ENCODE data around the gene AHNAK2.
"Not testable (repeated sequence)": the region's sequence is repeated elsewhere in the genome, so short reads cannot be mapped to it uniquely, and the experiment has no call there.

Gene AHNAK2

GRCh38 chr14:104953896-104954656 lies 24.1 kb downstream of the AHNAK2 start:
- DNase-seq (ENCODE audit: low spot score), result no peak

GRCh38 chr14:104953097-104953496 lies 25.1 kb downstream of the AHNAK2 start:
- DNase-seq (ENCODE audit: low spot score), result no peak

- DNase-seq (ENCODE audit: low spot score), result not testable (repeated sequence)
Measured at GRCh38 chr14:104951863-104952657, 26.1 kb downstream of the AHNAK2 start.

- DNase-seq (ENCODE audit: low spot score), result not testable (repeated sequence)
Measured at GRCh38 chr14:104950701-104951100, 27.5 kb downstream of the AHNAK2 start.

GRCh38 chr14:104950021-104950420 lies 28.2 kb downstream of the AHNAK2 start:
- DNase-seq (ENCODE audit: low spot score), result no peak

GRCh38 chr14:104949406-104949955 lies 28.7 kb downstream of the AHNAK2 start:
- not testable (repeated sequence) for DNase-seq (ENCODE audit: low spot score)

- DNase-seq (ENCODE audit: low spot score), result no peak
Measured at GRCh38 chr14:104948736-104949031, 29.5 kb downstream of the AHNAK2 start.

GRCh38 chr14:104947881-104948735 lies 30.1 kb downstream of the AHNAK2 start:
- DNase-seq (ENCODE audit: low spot score), result not testable (repeated sequence)

GRCh38 chr14:104947201-104947600 lies 31.0 kb downstream of the AHNAK2 start:
- not testable (repeated sequence) for DNase-seq (ENCODE audit: low spot score)

- not testable (repeated sequence) for DNase-seq (ENCODE audit: low spot score)
Measured at GRCh38 chr14:104945986-104946965, 31.9 kb downstream of the AHNAK2 start.

- not testable (repeated sequence) for DNase-seq (ENCODE audit: low spot score)
Measured at GRCh38 chr14:104945266-104945665, 32.9 kb downstream of the AHNAK2 start.

- DNase-seq (ENCODE audit: low spot score), result not testable (repeated sequence)
Measured at GRCh38 chr14:104944436-104945205, 33.6 kb downstream of the AHNAK2 start.

GRCh38 chr14:104944016-104944308 lies 34.2 kb downstream of the AHNAK2 start:
- DNase-seq (ENCODE audit: low spot score), result not testable (repeated sequence)

GRCh38 chr14:104943216-104944015 lies 34.8 kb downstream of the AHNAK2 start:
- DNase-seq (ENCODE audit: low spot score), result not testable (repeated sequence)

- no peak for DNase-seq (ENCODE audit: low spot score)
Measured at GRCh38 chr14:104942586-104942985, 35.6 kb downstream of the AHNAK2 start.

- DNase-seq (ENCODE audit: low spot score), result no peak
Measured at GRCh38 chr14:104941508-104942365, 36.4 kb downstream of the AHNAK2 start.

- no peak for DNase-seq (ENCODE audit: low spot score)
Measured at GRCh38 chr14:104940526-104941150, 37.5 kb downstream of the AHNAK2 start.
